Heart right ventricle (tissue), 16 donors: ENCODE measurements around the gene CRNN. TPM values are rescaled to one million over a fixed set of nuclear protein-coding genes. Genes with fewer than 3 reads are reported as not detected.

Experiments used
- ATAC-seq, 8 donors: fragments of 200-7000 bp; cut with Tn5 transposase; one replicate each; pipeline ENCODE4 v1.9.1; 2020; ENCODE audit warnings: mild to moderate bottlenecking in 8 of 8, moderate library complexity in 8 of 8, moderate number of reproducible peaks in 1 of 8
- DNase-seq, 2 donors: peaks; one replicate each; pipeline ENCODE4 v3.0.0-alpha.2; 2020
- H3K27ac ChIP-seq, 10 donors: fragments of 200-600 bp; sonication (generic) in 2 of 10; one replicate each; pipeline versions ENCODE4 v1.5.0 to v1.8.0; 2020 to 2022; ENCODE audit warnings: mild to moderate bottlenecking in 3 of 10
- H3K27me3 ChIP-seq, 7 donors: fragments of 200-600 bp; one replicate each; pipeline ENCODE4 v1.8.0; 2021 to 2022; ENCODE audit warnings: mild to moderate bottlenecking in 2 of 7
- H3K36me3 ChIP-seq, 9 donors: fragments of 200-600 bp; sonication (generic) in 1 of 9; one replicate each; pipeline versions ENCODE4 v1.5.0 to v1.8.0; 2020 to 2022; ENCODE audit warnings: mild to moderate bottlenecking in 2 of 9
- H3K4me1 ChIP-seq, 9 donors: fragments of 200-600 bp; sonication (generic) in 1 of 9; one replicate each; pipeline versions ENCODE4 v1.5.0 to v1.8.0; 2020 to 2022; ENCODE audit warnings: mild to moderate bottlenecking in 4 of 9
- H3K4me3 ChIP-seq, 10 donors: fragments of 200-600 bp; sonication (generic) in 2 of 10; one replicate each; pipeline versions ENCODE4 v1.5.0 to v1.8.0; 2020 to 2022; ENCODE audit warnings: mild to moderate bottlenecking in 7 of 10, moderate library complexity in 2 of 10
- H3K9me3 ChIP-seq, 11 donors: fragments of 200-600 bp in 10 of 11; sonication (generic) in 2 of 11; one replicate each; pipeline versions ENCODE4 v1.5.0 to v1.8.0; 2013 to 2022; ENCODE audit warnings: mild to moderate bottlenecking in 2 of 11, control low read depth in 1 of 11, moderate library complexity in 1 of 11
- CTCF ChIP-seq, 9 donors: fragments of 200-600 bp; sonication (generic) in 2 of 9; IDR thresholded peaks; one replicate each; pipeline versions ENCODE4 v1.5.0 to v1.8.0; 2021 to 2022; ENCODE audit warnings: antibody characterized with exemption in 9 of 9, mild to moderate bottlenecking in 5 of 9, moderate library complexity in 1 of 9
- WGBS, 2 donors: extraction: QIAGEN DNeasy Blood & Tissue Kit; methylation state at CpG; one replicate each; pipeline ENCODE4 v1.1.7; 2013; ENCODE audit warnings: inconsistent platforms in 1 of 2; 5-methylcytosine and 5-hydroxymethylcytosine counted together
- intact Hi-C, 10 donors: fragments of 100-400 bp; cut with DNase I; formaldehyde crosslinking; loops; one replicate each; pipeline versions ENCODE4 v1.11.1 to v1.14.2; 2022
- polyA plus RNA-seq, 2 donors: library from polyadenylated mRNA; stranded (reverse); fragments of 200-250 nt; gene quantifications; one replicate each; pipeline ENCODE4 v1.2.3, GENCODE V29; 2013
- total RNA-seq, 10 donors: library from RNA; stranded (reverse); fragmentation: NEBNext Ultra II Directional in 3 of 10; extraction: Animal tissue kit (Norgen Biotek cat#: 25700) in 3 of 10; gene quantifications; one replicate each; pipeline versions ENCODE4 v1.2.1 to v1.2.4, GENCODE V29; 2021 to 2023
- donor health status: Arrhythmogenic right ventricular cardiomyopathy.
- donor health status: ischemic (EF 13 %, LVEDD 7.1; RV severe dilation, severe dysfunction).
- donor health status: healthy with polysubstance abuse.
- donor health status: DM: no; HTN: yes; CAD: no.
- donor health status: DM: no; HTN: no; CAD: no.
- donor health status: ischemic (EF 25% LVEDD 6.9; RV normal size, moderate dysfunction).
- donor health status: ischemic (EF 25% LVEDD 5.7; RV mildly dilated, moderate dysfunction).
- donor health status: healthy.
- donor health status: DM: yes; HTN: yes; CAD: no.
- donor health status: Ischemic cardiomyopathy.
- donor health status: ischemic (EF 35%, LVEDD 5.7; RV mildly dilated, moderate dysfunction).
- donor health status: nonischemic (EF 11% LVEDD 7.7; RV severe dilation, severe dysfunction).
- donor health status: DM: yes; HTN: yes; CAD: no.
- donor health status: PGD.
- donor health status: ischemic (EF 29% LVEDD 5.4; RV normal size, mild dysfunction).
- donor health status: nonischemic (EF 23%, LVEDD 6.1; RV moderate dilation, normal function).

The CRNN gene
- total and polyA plus RNA-seq, 12 donors: 0.62 TPM; not detected in 11

- Histone ChIP-seq H3K27me3 (peaks cover 0 to 5% (median 0%) of the 10 kb centered on the region in 7 donors), H3K36me3 (no peaks in the 10 kb centered on the region), H3K4me3 (no peak overlapping the region), H3K27ac (no peak overlapping the region), H3K4me1 (peaks cover 0 to 12% (median 4%) of the 10 kb centered on the region in 9 donors), H3K9me3 (no peaks in the 10 kb centered on the region)
- intact Hi-C loops: loop anchor here in 8 of 10 donors (5.0 to 10.0 kb wide), 5 partner anchors 265 to 405 kb away; no protein-coding TSS in a partner anchor
- no peak for DNase-seq
- no peak for ATAC-seq
- TF ChIP-seq CTCF (IDR thresholded peaks at IDR 0.05): no peak
- 76 to 80% methylated on average over 1 of the region's 1 CpG for WGBS, 2 donors
Measured at GRCh38 chr1:152457071-152457470, 43.0 kb upstream of the CRNN start.

- H3K27ac ChIP-seq: no peak overlapping the region
- 47 to 48% methylated on average over 6 of the region's 6 CpGs for WGBS, 2 donors
- no peaks in the 10 kb centered on the region for H3K36me3 ChIP-seq
- peak in 1 of 9 donors; percentile 8 for TF ChIP-seq CTCF (IDR thresholded peaks at IDR 0.05)
- intact Hi-C loops: loop anchor here in 1 of 10 donors (10.0 kb wide), 1 partner anchor 386 kb away; no protein-coding TSS in a partner anchor
- ATAC-seq (no peak), DNase-seq (no peak)
- no peaks in the 10 kb centered on the region for H3K9me3 ChIP-seq
- no peaks in the 10 kb centered on the region for H3K4me1 ChIP-seq
- peaks cover 0 to 9% (median 5%) of the 10 kb centered on the region in 7 donors for H3K27me3 ChIP-seq
- no peak overlapping the region for H3K4me3 ChIP-seq
Measured at GRCh38 chr1:152451254-152451653, 37.2 kb upstream of the CRNN start.

- Histone ChIP-seq H3K27ac (no peak overlapping the region), H3K4me3 (no peak overlapping the region), H3K4me1 (no peaks in the 10 kb centered on the region), H3K36me3 (no peaks in the 10 kb centered on the region), H3K9me3 (no peaks in the 10 kb centered on the region), H3K27me3 (peaks cover 0 to 14% (median under 1%) of the 10 kb centered on the region in 7 donors)
- no peak for DNase-seq
- ATAC-seq: no peak
- intact Hi-C loops: loop anchor here in 4 of 10 donors (5.0 to 10.0 kb wide), 4 partner anchors 95 to 397 kb away; no protein-coding TSS in a partner anchor
- no peak for TF ChIP-seq CTCF (IDR thresholded peaks at IDR 0.05)
- 83 to 90% methylated on average over 2 of the region's 2 CpGs for WGBS, 2 donors
Measured at GRCh38 chr1:152449661-152450060, 35.6 kb upstream of the CRNN start.

- no peak for ATAC-seq
Measured at GRCh38 chr1:152448496-152448895, 34.4 kb upstream of the CRNN start.

More at GRCh38 chr1:152448496-152448895, 34.4 kb upstream of the CRNN start:
- Histone ChIP-seq H3K27ac (no peak overlapping the region), H3K4me1 (peaks cover 0 to 9% (median 0%) of the 10 kb centered on the region in 9 donors), H3K36me3 (no peaks in the 10 kb centered on the region), H3K9me3 (no peaks in the 10 kb centered on the region), H3K27me3 (peaks cover 0 to 14% (median 0%) of the 10 kb centered on the region in 7 donors), H3K4me3 (no peak overlapping the region)
- intact Hi-C loops: loop anchor here in 3 of 10 donors (5.0 to 10.0 kb wide), 3 partner anchors 94 to 396 kb away; no protein-coding TSS in a partner anchor
- no peak for DNase-seq
- TF ChIP-seq CTCF (IDR thresholded peaks at IDR 0.05): no peak
- 81 to 86% methylated on average over 5 of the region's 5 CpGs for WGBS, 2 donors
